Chondrocyte (in vitro differentiated cells): Measurements from ENCODE around the gene BANK1. TPM values are rescaled to one million over a fixed set of nuclear protein-coding genes. Genes with fewer than 3 reads are reported as not detected.

Experiments used
- DNase-seq: peaks from one replicate; pipeline ENCODE4 v3.0.0; 2021; ENCODE audit warnings: mixed read lengths, low spot score
- H3K27ac Mint-ChIP-seq: one replicate; pipeline ENCODE4 v1.8.0; 2021; ENCODE audit warnings: mild to moderate bottlenecking, moderate library complexity, mixed read lengths; ENCODE audit not compliant: unreplicated experiment
- H3K27me3 Mint-ChIP-seq: 2 replicates; pipeline ENCODE4 v1.8.0; 2021; ENCODE audit warnings: low read depth, mixed read lengths
- H3K36me3 Mint-ChIP-seq: 2 replicates; pipeline ENCODE4 v1.8.0; 2021; ENCODE audit warnings: low read depth, mixed read lengths
- H3K4me1 Mint-ChIP-seq: 2 replicates; pipeline ENCODE4 v1.8.0; 2021; ENCODE audit warnings: low read depth, mild to moderate bottlenecking, mixed read lengths
- H3K4me3 Mint-ChIP-seq: one replicate; pipeline ENCODE4 v1.8.0; 2021; ENCODE audit warnings: mild to moderate bottlenecking, moderate library complexity, mixed read lengths; ENCODE audit not compliant: unreplicated experiment
- H3K9me3 Mint-ChIP-seq: 2 replicates; pipeline ENCODE4 v1.8.0; 2021; ENCODE audit warnings: low read depth, mixed read lengths
- total RNA-seq: library from RNA; stranded (reverse); gene quantifications from 3 replicates; pipeline ENCODE4 v1.2.1, GENCODE V29; 2021
- TF ChIP-seq, protein P1 (sequence below): fragments of 200-600 bp; sonication (generic); IDR thresholded peaks from 2 replicates; pipeline ENCODE4 v1.5.0; 2021; ENCODE audit warnings: antibody characterized with exemption, mild to moderate bottlenecking, moderate library complexity

BANK1 gene
- total RNA-seq, 1 donor from 2014 or later: 0.65 TPM

- TF ChIP-seq, protein P1, sequence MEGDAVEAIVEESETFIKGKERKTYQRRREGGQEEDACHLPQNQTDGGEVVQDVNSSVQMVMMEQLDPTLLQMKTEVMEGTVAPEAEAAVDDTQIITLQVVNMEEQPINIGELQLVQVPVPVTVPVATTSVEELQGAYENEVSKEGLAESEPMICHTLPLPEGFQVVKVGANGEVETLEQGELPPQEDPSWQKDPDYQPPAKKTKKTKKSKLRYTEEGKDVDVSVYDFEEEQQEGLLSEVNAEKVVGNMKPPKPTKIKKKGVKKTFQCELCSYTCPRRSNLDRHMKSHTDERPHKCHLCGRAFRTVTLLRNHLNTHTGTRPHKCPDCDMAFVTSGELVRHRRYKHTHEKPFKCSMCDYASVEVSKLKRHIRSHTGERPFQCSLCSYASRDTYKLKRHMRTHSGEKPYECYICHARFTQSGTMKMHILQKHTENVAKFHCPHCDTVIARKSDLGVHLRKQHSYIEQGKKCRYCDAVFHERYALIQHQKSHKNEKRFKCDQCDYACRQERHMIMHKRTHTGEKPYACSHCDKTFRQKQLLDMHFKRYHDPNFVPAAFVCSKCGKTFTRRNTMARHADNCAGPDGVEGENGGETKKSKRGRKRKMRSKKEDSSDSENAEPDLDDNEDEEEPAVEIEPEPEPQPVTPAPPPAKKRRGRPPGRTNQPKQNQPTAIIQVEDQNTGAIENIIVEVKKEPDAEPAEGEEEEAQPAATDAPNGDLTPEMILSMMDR: no peak
- no peaks in the 10 kb centered on the region for H3K9me3 Mint-ChIP-seq
- H3K27ac Mint-ChIP-seq: peak overlapping the region; percentile 46
- no peaks in the 10 kb centered on the region for H3K36me3 Mint-ChIP-seq
- no peaks in the 10 kb centered on the region for H3K27me3 Mint-ChIP-seq
- peaks cover 18% of the 10 kb centered on the region for H3K4me1 Mint-ChIP-seq
- no peak overlapping the region for H3K4me3 Mint-ChIP-seq
- no peak for DNase-seq
Observed at GRCh38 chr4:102008711-102009110, 218.2 kb downstream of the BANK1 start.

- no peaks in the 10 kb centered on the region for H3K9me3 Mint-ChIP-seq
- H3K27ac Mint-ChIP-seq: no peak overlapping the region
- no peak overlapping the region for H3K4me3 Mint-ChIP-seq
- H3K27me3 Mint-ChIP-seq: peaks cover 6% of the 10 kb centered on the region
- H3K4me1 Mint-ChIP-seq: no peaks in the 10 kb centered on the region
- TF ChIP-seq, protein P1: no peak
- H3K36me3 Mint-ChIP-seq: no peaks in the 10 kb centered on the region
- no peak for DNase-seq
Observed at GRCh38 chr4:102022343-102022742, 231.8 kb downstream of the BANK1 start.

DNA sequence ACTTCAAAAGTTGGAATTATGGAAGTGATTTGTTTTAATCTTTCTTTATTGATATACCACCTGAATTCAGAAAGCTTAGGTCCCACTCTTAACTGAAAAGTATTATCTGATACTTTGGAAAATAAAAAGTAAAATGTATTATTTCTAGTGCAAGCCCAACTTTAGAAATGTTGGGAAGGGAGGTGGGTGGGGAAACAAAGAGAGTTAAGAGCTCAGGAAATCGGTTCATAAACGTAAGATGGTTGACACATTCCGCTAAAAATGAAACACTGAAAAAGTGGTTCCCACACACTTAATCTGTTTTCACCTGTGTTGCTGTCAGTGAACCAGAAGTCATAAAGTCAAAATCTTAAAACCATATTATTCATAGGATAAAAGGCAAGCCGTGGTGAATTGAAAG, 237.4 kb downstream of the BANK1 start:
- Mint-ChIP-seq H3K27ac (no peak overlapping the region), H3K4me3 (no peak overlapping the region), H3K9me3 (no peaks in the 10 kb centered on the region), H3K4me1 (no peaks in the 10 kb centered on the region), H3K36me3 (peaks cover 2% of the 10 kb centered on the region), H3K27me3 (peaks cover 2% of the 10 kb centered on the region)
- TF ChIP-seq, protein P1: no peak
- DNase-seq: no peak

DNA sequence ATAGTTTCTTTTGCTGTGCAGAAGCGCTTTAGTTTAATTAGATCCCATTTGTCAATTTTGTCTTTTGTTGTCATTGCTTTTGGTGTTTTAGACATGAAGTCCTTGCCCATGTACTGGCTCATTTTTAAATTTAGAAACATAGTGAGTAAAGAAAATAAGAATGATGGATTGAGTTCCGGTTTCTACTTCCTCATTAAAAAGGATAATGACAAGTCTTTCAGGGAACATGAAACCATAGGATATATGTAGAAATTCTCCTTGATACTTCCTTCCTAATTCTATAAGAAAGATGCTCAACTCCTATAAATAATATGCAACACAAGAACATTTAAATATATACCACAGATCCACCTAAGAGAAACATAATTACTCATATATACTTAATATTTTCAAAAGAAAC, 240.9 kb downstream of the BANK1 start:
- no peaks in the 10 kb centered on the region for H3K4me1 Mint-ChIP-seq
- H3K27me3 Mint-ChIP-seq: peaks cover 6% of the 10 kb centered on the region
- H3K36me3 Mint-ChIP-seq: peaks cover 2% of the 10 kb centered on the region
- peaks cover 2% of the 10 kb centered on the region for H3K9me3 Mint-ChIP-seq
- H3K4me3 Mint-ChIP-seq: no peak overlapping the region
- no peak for DNase-seq
- H3K27ac Mint-ChIP-seq: no peak overlapping the region
- TF ChIP-seq, protein P1: no peak

DNA sequence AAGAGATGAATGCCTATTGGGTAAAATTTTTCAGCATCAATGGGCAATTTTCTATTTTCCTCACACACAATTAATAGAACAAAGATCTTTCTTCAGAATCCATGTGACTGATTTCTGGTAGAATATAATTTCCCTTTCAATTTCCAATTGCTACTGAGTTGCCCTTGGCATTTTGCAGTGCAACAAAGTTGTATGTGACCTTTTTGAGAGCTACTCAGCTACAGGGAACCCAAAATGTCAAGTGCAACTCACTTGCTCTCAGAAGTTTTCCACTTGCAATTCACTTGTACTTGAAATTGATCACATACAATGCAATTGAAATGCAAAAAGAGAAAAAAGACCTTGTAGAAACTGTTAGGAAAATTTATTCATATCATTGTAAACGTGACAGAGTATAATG, 245.5 kb downstream of the BANK1 start:
- Mint-ChIP-seq H3K27ac (no peak overlapping the region), H3K4me3 (no peak overlapping the region), H3K4me1 (no peaks in the 10 kb centered on the region), H3K36me3 (no peaks in the 10 kb centered on the region), H3K27me3 (peaks cover 6% of the 10 kb centered on the region), H3K9me3 (peaks cover 2% of the 10 kb centered on the region)
- TF ChIP-seq, protein P1: no peak
- DNase-seq: no peak
